Measurements from ENCODE around the gene TPM1. TPM values are rescaled to one million over a fixed set of nuclear protein-coding genes. Genes with fewer than 3 reads are reported as not detected.

The TPM1 gene
- total RNA-seq, 2 experiments from 2014 or later, result 10.8 to 11.4 TPM

DNA sequence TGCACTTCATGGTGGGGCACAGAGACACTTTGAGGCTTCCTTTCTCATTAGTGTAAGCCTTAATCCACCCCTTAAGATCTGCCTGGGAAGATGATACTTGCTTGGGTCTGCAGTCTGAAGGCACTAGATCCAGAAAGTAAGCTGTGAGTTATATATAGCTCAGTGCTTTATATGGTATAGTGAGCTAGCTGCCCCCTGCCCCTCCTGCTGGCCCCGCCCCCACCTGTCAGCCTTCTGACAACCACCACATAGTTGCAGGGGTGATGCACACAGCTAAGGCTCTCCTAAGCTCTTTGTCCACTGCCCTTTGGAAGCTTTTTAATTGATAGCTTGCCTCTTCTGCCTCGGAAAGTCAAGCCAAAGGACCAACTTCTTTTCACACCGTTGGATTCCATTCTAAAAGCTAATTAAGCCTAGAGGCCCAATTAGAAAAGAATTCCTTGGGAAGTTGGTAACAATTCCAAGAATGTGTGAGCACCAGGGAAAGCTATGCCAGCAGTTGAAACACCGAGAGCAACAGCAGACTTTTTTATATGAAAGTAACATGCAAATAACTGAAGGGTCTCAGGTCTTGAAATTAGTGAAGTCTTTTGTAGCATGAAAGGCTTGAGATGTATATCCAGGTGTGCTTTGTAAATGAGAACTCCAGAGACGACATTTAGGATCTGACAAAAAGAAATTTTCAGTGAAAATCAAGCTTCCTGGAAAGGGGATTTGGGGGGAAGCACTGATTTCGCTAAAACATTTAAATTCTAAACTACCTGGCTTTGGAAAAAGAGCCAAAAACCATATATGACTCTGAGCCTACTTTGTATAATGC, 2.3 kb downstream of the TPM1 start:
- no peaks in the 10 kb centered on the region for H3K9me3 Mint-ChIP-seq
- peaks cover 16% of the 10 kb centered on the region for H3K4me1 Mint-ChIP-seq (ENCODE audit: low read depth)
- H3K27ac Mint-ChIP-seq, result no peak overlapping the region
- no peak for DNase-seq
- H3K4me3 Mint-ChIP-seq, result no peak overlapping the region
- ChIA-PET POLR2A (no interaction called here), CTCF (interaction anchor here (4.0 to 7.9 kb wide), 2 partner anchors 16 to 46 kb away, joined by 58 to 154 read pairs; no protein-coding TSS in a partner anchor)
- intact Hi-C loops (cut with micrococcal nuclease), result loop anchor here (10.0 kb wide), 1 partner anchor 230 kb away; the partner anchor contains the start of gene APH1B
- peaks cover 47% of the 10 kb centered on the region for H3K27me3 Mint-ChIP-seq
- no peaks in the 10 kb centered on the region for H3K36me3 Mint-ChIP-seq

DNA sequence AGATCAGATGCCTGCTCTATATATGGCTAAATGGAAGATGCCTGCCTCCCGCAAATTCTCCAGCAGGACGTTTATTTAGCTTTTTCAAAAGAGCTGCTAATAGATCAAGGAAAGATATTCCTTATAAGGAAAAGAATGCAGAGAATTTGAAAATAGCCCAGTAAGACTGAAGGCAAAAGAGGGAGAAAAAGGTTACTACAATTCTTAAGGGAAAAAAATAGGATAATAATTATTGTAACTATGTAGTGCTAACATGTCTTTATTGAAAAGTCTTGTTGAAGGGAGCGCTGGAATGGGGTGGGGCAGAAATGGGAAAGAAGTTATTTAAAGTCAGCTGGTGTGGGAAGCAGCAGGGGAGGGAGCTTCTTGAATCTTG, 2.9 kb downstream of the TPM1 start:
- H3K9me3 Mint-ChIP-seq, result no peaks in the 10 kb centered on the region
- POLR2A ChIA-PET, result no interaction called here
- peaks cover 47% of the 10 kb centered on the region for H3K27me3 Mint-ChIP-seq
- CTCF ChIA-PET, result interaction anchor here (4.0 to 7.9 kb wide), 2 partner anchors 16 to 45 kb away, joined by 58 to 154 read pairs; no protein-coding TSS in a partner anchor
- no peaks in the 10 kb centered on the region for H3K36me3 Mint-ChIP-seq
- peaks cover 16% of the 10 kb centered on the region for H3K4me1 Mint-ChIP-seq (ENCODE audit: low read depth)
- H3K4me3 Mint-ChIP-seq, result no peak overlapping the region
- no peak overlapping the region for H3K27ac Mint-ChIP-seq
- intact Hi-C loops (cut with micrococcal nuclease), result loop anchor here (10.0 kb wide), 1 partner anchor 229 kb away; the partner anchor contains the start of gene APH1B
- DNase-seq, result no peak

DNA sequence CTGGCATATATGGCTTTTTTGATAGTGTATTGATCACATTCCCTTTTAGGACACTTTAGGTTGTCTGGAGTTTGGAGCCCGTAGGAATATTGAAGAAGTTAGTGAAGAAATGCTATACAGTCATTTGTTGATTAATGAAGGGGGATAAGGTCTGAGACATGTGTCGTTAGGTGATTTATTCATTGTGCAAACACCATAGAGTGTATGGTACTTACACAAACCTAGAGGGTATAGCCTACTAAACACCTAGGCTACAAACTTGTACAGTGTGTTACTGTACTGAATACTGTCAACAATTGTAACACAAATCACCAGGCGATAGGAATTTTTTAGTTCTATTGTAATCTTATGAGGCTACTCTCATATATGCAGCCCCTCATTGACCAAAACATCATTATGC, 3.3 kb downstream of the TPM1 start:
- no peak for DNase-seq
- H3K4me3 Mint-ChIP-seq, result no peak overlapping the region
- no peaks in the 10 kb centered on the region for H3K36me3 Mint-ChIP-seq
- intact Hi-C loops (cut with micrococcal nuclease), result loop anchor here (10.0 kb wide), 1 partner anchor 229 kb away; the partner anchor contains the start of gene APH1B
- CTCF ChIA-PET, result interaction anchor here (2.6 to 7.9 kb wide), 3 partner anchors 15 to 68 kb away, joined by 11 to 154 read pairs (median 58); no protein-coding TSS in a partner anchor
- H3K27me3 Mint-ChIP-seq, result peaks cover 46% of the 10 kb centered on the region
- POLR2A ChIA-PET, result no interaction called here
- peaks cover 16% of the 10 kb centered on the region for H3K4me1 Mint-ChIP-seq (ENCODE audit: low read depth)
- no peak overlapping the region for H3K27ac Mint-ChIP-seq
- no peaks in the 10 kb centered on the region for H3K9me3 Mint-ChIP-seq

DNA sequence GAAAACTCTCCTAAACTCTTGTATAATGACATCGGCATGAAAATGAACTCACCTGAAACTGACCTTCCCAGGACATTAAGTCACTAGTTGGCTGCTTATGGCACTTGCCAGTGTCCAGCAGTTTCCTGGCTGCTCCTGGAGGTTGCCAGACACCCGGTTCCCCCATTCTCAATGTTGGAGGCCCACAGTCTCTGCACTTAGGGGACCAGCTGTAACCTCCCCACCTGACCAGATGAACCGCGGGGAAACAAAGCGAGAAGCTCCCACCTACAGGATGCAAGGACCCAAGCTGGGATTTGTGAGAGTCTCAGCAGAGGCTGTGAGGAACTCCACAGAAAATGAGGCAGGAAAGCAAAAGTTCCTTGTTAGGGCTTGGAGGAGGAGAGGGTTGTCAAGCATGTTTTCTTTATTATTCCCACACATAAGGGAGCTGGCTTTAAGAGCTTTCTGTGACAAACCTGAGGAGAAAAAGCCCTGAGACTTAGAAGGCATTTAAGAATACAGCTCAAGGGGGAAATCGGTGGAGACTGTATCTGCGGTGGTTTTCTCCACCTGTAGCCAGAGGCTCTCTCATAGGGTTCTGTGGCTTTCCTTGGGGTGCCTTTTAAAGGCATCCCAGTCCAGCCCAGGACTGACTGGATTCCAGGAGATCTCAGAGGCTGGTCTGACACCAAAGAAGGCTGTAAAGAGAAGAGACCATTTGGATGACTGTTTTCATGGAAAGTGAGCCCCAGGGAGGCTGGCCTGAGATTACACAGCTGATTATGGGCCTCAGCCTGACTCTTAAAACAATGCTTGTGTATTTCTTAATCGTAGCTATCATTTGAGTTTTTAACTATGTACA, 4.6 kb downstream of the TPM1 start:
- H3K9me3 Mint-ChIP-seq, result no peaks in the 10 kb centered on the region
- intact Hi-C loops (cut with micrococcal nuclease), result loop anchor here (10.0 kb wide), 1 partner anchor 228 kb away; the partner anchor contains the start of gene APH1B
- peaks cover 16% of the 10 kb centered on the region for H3K4me1 Mint-ChIP-seq (ENCODE audit: low read depth)
- no peaks in the 10 kb centered on the region for H3K36me3 Mint-ChIP-seq
- no peak overlapping the region for H3K27ac Mint-ChIP-seq
- CTCF ChIA-PET, result interaction anchor here (0.6 to 7.9 kb wide), 42 partner anchors 8 to 450 kb away, joined by 3 to 154 read pairs (median 4); partner anchors contain the start of genes CA12 and RPS27L
- DNase-seq, result no peak
- POLR2A ChIA-PET, result interaction anchor here (0.6 to 1.0 kb wide), 2 partner anchors 17 to 145 kb away, joined by 3 read pairs; no protein-coding TSS in a partner anchor
- peaks cover 36% of the 10 kb centered on the region for H3K27me3 Mint-ChIP-seq
- H3K4me3 Mint-ChIP-seq, result peak overlapping the region; percentile 91

DNA sequence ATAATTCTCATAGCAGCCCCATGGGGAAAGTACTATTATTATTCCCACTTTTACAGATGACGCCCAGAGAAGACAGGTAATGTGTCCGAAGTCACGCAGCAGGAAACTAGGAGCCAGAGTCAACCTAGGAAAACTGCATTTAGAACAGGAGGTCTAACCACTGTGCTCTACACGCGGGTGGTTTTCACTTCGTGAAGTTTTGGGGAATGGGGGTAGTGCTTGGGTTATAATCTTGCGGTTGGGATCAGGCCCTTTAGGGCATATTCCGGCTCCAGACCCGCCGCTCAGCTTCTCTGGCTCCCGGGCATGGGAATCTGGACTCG, 5.2 kb downstream of the TPM1 start:
- Mint-ChIP-seq H3K9me3 (no peaks in the 10 kb centered on the region), H3K4me3 (peak overlapping the region; percentile 91), H3K4me1 (ENCODE audit: low read depth) (peaks cover 16% of the 10 kb centered on the region), H3K36me3 (no peaks in the 10 kb centered on the region), H3K27ac (no peak overlapping the region), H3K27me3 (peaks cover 36% of the 10 kb centered on the region)
- ChIA-PET POLR2A (interaction anchor here (0.6 kb wide), 1 partner anchor 145 kb away, joined by 3 read pairs; no protein-coding TSS in a partner anchor), CTCF (interaction anchor here (0.6 to 7.9 kb wide), 45 partner anchors 8 to 449 kb away, joined by 3 to 154 read pairs (median 4); partner anchors contain the start of gene CA12)
- intact Hi-C loops (cut with micrococcal nuclease), result loop anchor here (1.0 to 10.0 kb wide), 6 partner anchors 46 to 657 kb away; partner anchors contain the start of genes APH1B, LACTB and TLN2
- no peak for DNase-seq

DNA sequence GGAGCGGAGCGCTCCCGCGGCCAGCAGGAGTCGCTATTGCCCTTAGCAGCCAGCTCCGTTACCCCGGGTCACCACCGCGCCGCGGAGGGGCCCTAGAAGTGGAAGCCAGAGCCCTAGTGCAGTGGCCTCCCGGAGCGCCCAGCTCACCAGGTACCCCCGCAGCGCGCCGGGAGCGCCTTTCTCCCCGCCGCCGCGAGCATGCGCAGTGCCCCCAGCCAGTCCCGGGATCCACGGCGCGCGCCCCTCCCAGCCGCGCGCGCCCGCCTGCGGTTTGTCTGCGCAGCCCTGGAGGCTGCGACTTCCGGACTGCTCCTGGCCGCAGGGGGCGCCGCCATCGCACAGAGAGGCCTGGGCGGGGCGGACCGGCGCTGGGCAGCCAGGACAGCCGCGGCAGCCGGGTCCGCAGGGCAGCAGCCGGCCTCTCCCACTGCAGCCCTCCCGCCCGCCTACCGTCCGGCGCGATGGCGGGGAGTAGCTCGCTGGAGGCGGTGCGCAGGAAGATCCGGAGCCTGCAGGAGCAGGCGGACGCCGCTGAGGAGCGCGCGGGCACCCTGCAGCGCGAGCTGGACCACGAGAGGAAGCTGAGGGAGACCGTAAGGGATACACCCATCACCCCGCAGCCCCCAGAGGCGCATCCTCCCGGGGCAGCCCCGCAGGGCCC, 5.7 kb downstream of the TPM1 start:
- Mint-ChIP-seq H3K9me3 (no peaks in the 10 kb centered on the region), H3K4me1 (ENCODE audit: low read depth) (peaks cover 13% of the 10 kb centered on the region), H3K27ac (no peak overlapping the region), H3K4me3 (peak overlapping the region; percentile 91), H3K36me3 (no peaks in the 10 kb centered on the region), H3K27me3 (peaks cover 33% of the 10 kb centered on the region)
- ChIA-PET CTCF (interaction anchor here (0.6 to 7.9 kb wide), 49 partner anchors 9 to 1107 kb away, joined by 3 to 154 read pairs (median 4); partner anchors contain the start of gene CA12), POLR2A (no interaction called here)
- peak; percentile 89 for DNase-seq
- intact Hi-C loops (cut with micrococcal nuclease), result loop anchor here (1.0 to 10.0 kb wide), 6 partner anchors 45 to 657 kb away; partner anchors contain the start of genes APH1B, LACTB and TLN2

DNA sequence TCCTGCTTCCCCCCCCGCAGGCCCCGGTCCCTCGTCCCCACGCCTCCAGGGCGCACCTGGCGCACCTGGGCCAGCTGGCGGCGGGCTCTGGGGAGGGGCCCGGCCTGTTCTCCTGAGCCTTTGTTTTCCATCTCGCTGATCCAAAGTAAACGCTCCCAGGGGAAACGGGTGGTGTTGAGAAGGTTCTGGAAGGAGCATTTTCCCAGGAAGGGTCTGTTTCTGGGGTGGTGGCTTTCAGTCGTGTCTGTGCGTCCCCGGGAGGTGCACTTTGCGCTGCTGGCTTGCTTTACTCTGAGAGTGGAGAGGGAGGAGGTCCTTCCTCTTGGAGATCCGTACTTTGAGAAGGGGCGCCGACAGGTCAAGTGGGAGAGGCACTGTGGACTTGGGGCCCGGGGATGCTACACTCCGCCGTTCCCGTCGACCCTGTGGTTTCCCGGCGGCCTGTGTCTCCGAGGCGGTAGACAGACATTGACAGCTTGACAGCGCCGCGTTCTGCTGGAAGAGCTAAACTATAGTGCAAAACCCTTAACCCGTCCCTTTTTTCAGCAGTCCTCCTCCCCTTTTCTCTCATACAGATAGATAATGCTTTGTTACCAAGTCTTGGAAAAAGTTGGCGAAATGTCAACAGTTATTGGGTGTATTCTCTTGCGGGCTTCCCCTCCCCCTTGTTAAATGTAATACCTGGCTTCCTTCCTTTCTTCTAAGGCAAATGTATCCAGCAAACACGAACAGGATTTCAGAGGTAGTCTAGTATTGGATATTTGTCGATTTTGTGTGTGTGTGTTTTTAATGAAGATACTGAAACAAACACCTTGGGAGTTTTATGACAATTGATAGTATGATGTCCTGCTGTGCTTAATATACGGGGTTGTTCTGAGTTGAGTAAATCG, 6.5 kb downstream of the TPM1 start:
- POLR2A ChIA-PET, result no interaction called here
- peak; percentile 62 for DNase-seq
- peak overlapping the region; percentile 58 for H3K27ac Mint-ChIP-seq
- H3K9me3 Mint-ChIP-seq, result no peaks in the 10 kb centered on the region
- CTCF ChIA-PET, result interaction anchor here (0.7 to 7.9 kb wide), 28 partner anchors 10 to 355 kb away, joined by 3 to 154 read pairs (median 5); partner anchors contain the start of gene CA12
- H3K4me1 Mint-ChIP-seq (ENCODE audit: low read depth), result peaks cover 12% of the 10 kb centered on the region
- H3K4me3 Mint-ChIP-seq, result peak overlapping the region; percentile 91
- peaks cover 27% of the 10 kb centered on the region for H3K27me3 Mint-ChIP-seq
- H3K36me3 Mint-ChIP-seq, result no peaks in the 10 kb centered on the region
- intact Hi-C loops (cut with micrococcal nuclease), result loop anchor here (1.0 to 10.0 kb wide), 6 partner anchors 44 to 658 kb away; partner anchors contain the start of genes APH1B, LACTB and TLN2

DNA sequence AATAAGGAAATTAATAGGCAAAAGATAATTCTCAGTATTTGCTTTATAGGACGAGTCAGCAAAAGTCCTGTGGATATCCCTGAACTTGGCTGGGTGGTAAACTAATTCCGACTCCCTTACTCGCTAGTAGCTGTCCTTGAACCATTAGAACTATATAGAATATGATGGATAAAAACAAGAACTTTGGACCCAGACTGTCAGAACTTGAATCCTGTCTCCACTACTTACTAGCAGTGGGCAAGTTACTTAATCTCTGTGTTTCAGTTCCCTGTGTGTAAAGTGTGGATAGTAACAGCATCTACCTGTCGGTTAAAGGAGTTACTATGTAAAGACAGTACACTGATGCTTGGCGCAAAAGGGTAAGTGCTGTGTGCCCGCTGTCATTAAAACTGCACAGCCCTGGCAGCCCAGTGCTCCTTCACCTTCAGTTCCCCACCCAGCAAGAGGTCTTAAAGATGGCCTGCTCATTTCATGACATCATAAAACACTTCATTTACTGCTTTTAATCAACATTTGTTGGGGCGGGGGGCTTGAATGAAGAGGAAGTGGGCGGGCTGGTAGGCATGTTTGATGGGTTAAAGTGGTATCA, 7.3 kb downstream of the TPM1 start:
- no peak for DNase-seq
- no peaks in the 10 kb centered on the region for H3K36me3 Mint-ChIP-seq
- peaks cover 12% of the 10 kb centered on the region for H3K4me1 Mint-ChIP-seq (ENCODE audit: low read depth)
- no peaks in the 10 kb centered on the region for H3K9me3 Mint-ChIP-seq
- intact Hi-C loops (cut with micrococcal nuclease), result loop anchor here (2.0 to 10.0 kb wide), 5 partner anchors 71 to 659 kb away; partner anchors contain the start of genes APH1B, LACTB and TLN2
- ChIA-PET POLR2A (no interaction called here), CTCF (interaction anchor here (3.3 to 7.9 kb wide), 3 partner anchors 11 to 238 kb away, joined by 14 to 154 read pairs (median 17); no protein-coding TSS in a partner anchor)
- H3K27me3 Mint-ChIP-seq, result peaks cover 20% of the 10 kb centered on the region
- H3K4me3 Mint-ChIP-seq, result no peak overlapping the region
- no peak overlapping the region for H3K27ac Mint-ChIP-seq

DNA sequence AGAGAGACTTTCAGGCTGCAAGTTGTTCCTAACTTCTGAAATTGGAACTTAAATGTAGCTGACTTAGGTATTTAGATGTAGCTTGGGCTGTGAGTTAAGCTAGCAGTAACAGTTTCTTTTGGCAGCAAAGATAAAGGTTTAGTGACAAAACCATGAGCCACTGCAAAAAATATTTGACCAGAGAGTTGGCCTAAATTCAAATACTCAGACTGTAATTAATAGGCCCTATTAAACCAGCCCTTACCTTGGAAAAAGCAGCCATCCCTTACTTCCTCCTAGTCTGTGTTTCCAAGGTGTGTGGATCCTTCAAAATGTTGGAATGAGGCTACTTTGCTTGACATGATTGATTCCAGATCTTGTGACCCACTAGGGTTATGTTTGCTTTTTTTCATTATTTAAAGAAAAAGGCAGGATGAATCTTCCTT, 8.2 kb downstream of the TPM1 start:
- Mint-ChIP-seq H3K9me3 (no peaks in the 10 kb centered on the region), H3K4me3 (no peak overlapping the region), H3K27me3 (peaks cover 11% of the 10 kb centered on the region), H3K4me1 (ENCODE audit: low read depth) (peaks cover 12% of the 10 kb centered on the region), H3K36me3 (no peaks in the 10 kb centered on the region), H3K27ac (no peak overlapping the region)
- ChIA-PET CTCF (no interaction called here), POLR2A (no interaction called here)
- DNase-seq, result no peak
- intact Hi-C loops (cut with micrococcal nuclease), result no loop called here

Data from activated CD4-positive, alpha-beta memory T cell treated with anti-CD3 and anti-CD28 coated beads for 36 hours (primary cell).